Mesothelial cell of epicardium (in vitro differentiated cells): ENCODE measurements around the gene NKAIN2. TPM values are rescaled to one million over a fixed set of nuclear protein-coding genes. Genes with fewer than 3 reads are reported as not detected.

ENCODE experiments used
- DNase-seq, 2 experiments: peaks; one replicate each; pipeline ENCODE4 v3.0.0; 2021; ENCODE audit warnings: low spot score in 2 of 2; ENCODE audit not compliant: unreplicated experiment in 2 of 2
- H3K27ac Mint-ChIP-seq: 2 replicates; pipeline ENCODE4 v1.8.0; 2021; ENCODE audit warnings: mixed read lengths
- H3K27me3 Mint-ChIP-seq: 2 replicates; pipeline ENCODE4 v1.8.0; 2021; ENCODE audit warnings: low read depth, mixed read lengths
- H3K36me3 Mint-ChIP-seq: 2 replicates; pipeline ENCODE4 v1.8.0; 2021; ENCODE audit warnings: mixed read lengths
- H3K4me1 Mint-ChIP-seq: 2 replicates; pipeline ENCODE4 v1.8.0; 2021; ENCODE audit warnings: mixed read lengths
- H3K4me3 Mint-ChIP-seq: 2 replicates; pipeline ENCODE4 v1.8.0; 2021; ENCODE audit warnings: mild to moderate bottlenecking, moderate library complexity, mixed read lengths
- H3K9me3 Mint-ChIP-seq: 2 replicates; pipeline ENCODE4 v1.8.0; 2021; ENCODE audit warnings: mixed read lengths
- total RNA-seq: library from RNA; stranded (reverse); gene quantifications from 3 replicates; pipeline ENCODE4 v1.2.1, GENCODE V29; 2021
- TF ChIP-seq, protein P1 (sequence below): fragments of 200-600 bp; sonication (generic); IDR thresholded peaks from one replicate; pipeline ENCODE4 v1.5.0; 2021; ENCODE audit warnings: antibody characterized with exemption; ENCODE audit not compliant: unreplicated experiment

NKAIN2 gene
- total RNA-seq, 1 donor from 2014 or later: 1.6 TPM

DNA sequence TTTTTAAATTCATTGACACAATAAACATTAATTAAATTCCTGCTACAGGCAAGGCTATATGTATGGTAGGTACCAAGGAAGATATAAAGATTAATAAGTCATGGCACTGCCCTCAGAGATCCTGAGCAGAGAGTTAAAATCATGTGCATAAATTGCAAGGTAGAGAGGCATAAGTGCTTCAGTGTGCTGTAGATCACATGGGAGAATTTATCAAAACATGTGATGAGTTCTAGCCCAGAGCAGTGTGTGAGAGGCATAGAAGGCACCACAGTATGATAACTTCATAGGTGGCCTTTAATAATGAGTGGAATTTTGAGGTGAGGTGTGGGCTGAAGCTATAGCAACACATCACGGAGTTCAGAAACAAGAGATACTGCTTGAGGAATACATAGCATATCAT is 692.7 kb downstream of the NKAIN2 start:
- no peak for DNase-seq
- no peak overlapping the region for H3K27ac Mint-ChIP-seq
- no peaks in the 10 kb centered on the region for H3K9me3 Mint-ChIP-seq
- H3K4me1 Mint-ChIP-seq: peaks cover 4% of the 10 kb centered on the region
- H3K4me3 Mint-ChIP-seq: no peak overlapping the region
- H3K27me3 Mint-ChIP-seq: no peaks in the 10 kb centered on the region
- TF ChIP-seq, protein P1, sequence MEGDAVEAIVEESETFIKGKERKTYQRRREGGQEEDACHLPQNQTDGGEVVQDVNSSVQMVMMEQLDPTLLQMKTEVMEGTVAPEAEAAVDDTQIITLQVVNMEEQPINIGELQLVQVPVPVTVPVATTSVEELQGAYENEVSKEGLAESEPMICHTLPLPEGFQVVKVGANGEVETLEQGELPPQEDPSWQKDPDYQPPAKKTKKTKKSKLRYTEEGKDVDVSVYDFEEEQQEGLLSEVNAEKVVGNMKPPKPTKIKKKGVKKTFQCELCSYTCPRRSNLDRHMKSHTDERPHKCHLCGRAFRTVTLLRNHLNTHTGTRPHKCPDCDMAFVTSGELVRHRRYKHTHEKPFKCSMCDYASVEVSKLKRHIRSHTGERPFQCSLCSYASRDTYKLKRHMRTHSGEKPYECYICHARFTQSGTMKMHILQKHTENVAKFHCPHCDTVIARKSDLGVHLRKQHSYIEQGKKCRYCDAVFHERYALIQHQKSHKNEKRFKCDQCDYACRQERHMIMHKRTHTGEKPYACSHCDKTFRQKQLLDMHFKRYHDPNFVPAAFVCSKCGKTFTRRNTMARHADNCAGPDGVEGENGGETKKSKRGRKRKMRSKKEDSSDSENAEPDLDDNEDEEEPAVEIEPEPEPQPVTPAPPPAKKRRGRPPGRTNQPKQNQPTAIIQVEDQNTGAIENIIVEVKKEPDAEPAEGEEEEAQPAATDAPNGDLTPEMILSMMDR: no peak
- no peaks in the 10 kb centered on the region for H3K36me3 Mint-ChIP-seq

DNA sequence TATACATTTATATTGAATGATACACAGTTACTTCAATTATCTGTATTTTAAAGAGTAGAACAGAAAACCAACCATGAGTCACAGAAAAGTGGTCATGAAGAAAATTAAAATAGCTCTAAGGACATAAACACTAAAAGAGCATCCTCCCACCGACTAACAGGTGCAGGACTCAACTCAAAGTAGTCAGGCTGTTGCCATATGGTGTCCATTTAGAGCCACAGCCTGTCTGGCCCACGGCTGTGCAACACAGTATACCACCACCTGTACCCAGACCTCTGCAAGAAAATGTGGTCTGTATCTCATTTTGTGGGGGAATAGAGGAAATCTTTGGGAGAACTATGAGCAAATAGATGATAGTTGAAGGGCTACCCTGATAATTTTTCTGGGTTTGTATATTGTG is 708.8 kb downstream of the NKAIN2 start:
- H3K27ac Mint-ChIP-seq: no peak overlapping the region
- H3K4me1 Mint-ChIP-seq: no peaks in the 10 kb centered on the region
- no peaks in the 10 kb centered on the region for H3K36me3 Mint-ChIP-seq
- DNase-seq: no peak
- H3K4me3 Mint-ChIP-seq: no peak overlapping the region
- TF ChIP-seq, protein P1: no peak
- no peaks in the 10 kb centered on the region for H3K9me3 Mint-ChIP-seq
- H3K27me3 Mint-ChIP-seq: peaks cover 7% of the 10 kb centered on the region

- H3K4me1 Mint-ChIP-seq: no peaks in the 10 kb centered on the region
- no peaks in the 10 kb centered on the region for H3K36me3 Mint-ChIP-seq
- DNase-seq: no peak
- TF ChIP-seq, protein P1: no peak
- no peak overlapping the region for H3K4me3 Mint-ChIP-seq
- no peaks in the 10 kb centered on the region for H3K9me3 Mint-ChIP-seq
- H3K27ac Mint-ChIP-seq: no peak overlapping the region
- peaks cover 5% of the 10 kb centered on the region for H3K27me3 Mint-ChIP-seq
These were observed 713.7 kb downstream of the NKAIN2 start for GRCh38 chr6:124517339-124517738.

DNA sequence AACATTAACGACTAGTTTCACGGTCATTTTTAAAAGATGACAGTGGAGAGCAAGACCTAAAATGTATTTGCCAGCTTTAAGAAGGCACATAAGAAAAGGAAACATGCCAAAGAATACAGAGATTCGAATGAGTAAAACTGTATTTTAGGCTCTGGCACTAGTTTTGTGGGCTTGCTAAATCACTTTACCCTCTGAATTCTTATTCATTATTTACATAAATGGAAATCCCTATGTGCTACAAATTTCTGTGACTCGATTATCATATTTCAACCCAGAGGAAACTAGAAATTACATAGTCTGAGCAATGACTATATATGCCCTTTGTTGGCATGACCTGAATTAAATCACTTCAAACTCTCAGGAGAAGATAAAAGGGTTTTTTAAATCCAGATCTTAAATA is 716.8 kb downstream of the NKAIN2 start:
- H3K36me3 Mint-ChIP-seq: no peaks in the 10 kb centered on the region
- H3K27ac Mint-ChIP-seq: no peak overlapping the region
- no peak overlapping the region for H3K4me3 Mint-ChIP-seq
- H3K4me1 Mint-ChIP-seq: no peaks in the 10 kb centered on the region
- TF ChIP-seq, protein P1: no peak
- DNase-seq: no peak
- no peaks in the 10 kb centered on the region for H3K9me3 Mint-ChIP-seq
- peaks cover 5% of the 10 kb centered on the region for H3K27me3 Mint-ChIP-seq

GRCh38 chr6:124522335-124522734 is 718.7 kb downstream of the NKAIN2 start:
- no peaks in the 10 kb centered on the region for H3K9me3 Mint-ChIP-seq
- no peaks in the 10 kb centered on the region for H3K4me1 Mint-ChIP-seq
- no peak for DNase-seq
- H3K27ac Mint-ChIP-seq: no peak overlapping the region
- H3K36me3 Mint-ChIP-seq: no peaks in the 10 kb centered on the region
- H3K27me3 Mint-ChIP-seq: no peaks in the 10 kb centered on the region
- TF ChIP-seq, protein P1: no peak
- H3K4me3 Mint-ChIP-seq: no peak overlapping the region
